K562 (cell line): Measurements from ENCODE around the gene ATP6V1G1. TPM values are rescaled to one million over a fixed set of nuclear protein-coding genes. Genes with fewer than 3 reads are reported as not detected.

Experiments used
- ARNT ChIP-seq, 2 experiments: fragments of 450-650 bp; IDR thresholded peaks; 2 replicates each; pipeline ENCODE4 v1.6.1; 2016; ENCODE audit warnings: mild to moderate bottlenecking in 1 of 2
- HEY1 ChIP-seq: fragments of 250-450 bp; sonication (Bioruptor Pico); IDR thresholded peaks from 2 replicates; pipeline ENCODE4 v1.5.0; 2020; ENCODE audit warnings: mild to moderate bottlenecking, moderate library complexity, borderline replicate concordance
- MIER1 ChIP-seq: fragments of 450-650 bp; IDR thresholded peaks from 2 replicates; pipeline ENCODE4 v1.6.1; 2016; ENCODE audit warnings: antibody characterized with exemption, mild to moderate bottlenecking, low read depth
- PHB2 ChIP-seq: fragments of 450-650 bp; IDR thresholded peaks from 2 replicates; pipeline ENCODE4 v1.6.1; 2017; ENCODE audit warnings: low read depth
- SIN3A ChIP-seq, 2 experiments: fragments of 150-350 bp in 1 of 2; IDR thresholded peaks; 2 replicates each; pipeline ENCODE4 v1.6.1; 2011 to 2016; ENCODE audit warnings: borderline replicate concordance in 2 of 2, low read depth in 2 of 2, low read length in 2 of 2, mild to moderate bottlenecking in 2 of 2, moderate library complexity in 2 of 2; ENCODE audit not compliant: control insufficient read depth in 1 of 2
- SMARCA4 ChIP-seq: fragments of 450-650 bp; IDR thresholded peaks from 2 replicates; pipeline ENCODE4 v1.6.1; 2016
- SREBF1 ChIP-seq: fragments of 150-350 bp; IDR thresholded peaks from 2 replicates; pipeline ENCODE4 v1.6.1; 2014; ENCODE audit warnings: antibody characterized with exemption, low read depth, low read length, borderline replicate concordance
- TGIF2 ChIP-seq: sonication (generic); formaldehyde crosslinking; IDR thresholded peaks from 2 replicates; pipeline ENCODE4 v1.8.1; 2022; ENCODE audit warnings: mild to moderate bottlenecking, missing genetic modification reagents, moderate library complexity
- ZNF165 ChIP-seq: fragments of 250-450 bp; sonication (Bioruptor Pico); IDR thresholded peaks from 2 replicates; pipeline ENCODE4 v1.4.0; 2020; ENCODE audit warnings: borderline replicate concordance
- ZNF232 ChIP-seq: sonication (generic); formaldehyde crosslinking; IDR thresholded peaks from 2 replicates; pipeline ENCODE4 v1.8.0; 2022; ENCODE audit warnings: mild to moderate bottlenecking, missing genetic modification reagents
- polyA plus RNA-seq, 8 experiments: library from polyadenylated mRNA; depleted of rRNA in 4 of 8; stranded (reverse) in 5 of 8; unstranded in 3 of 8; fragments of >200 nt; fragmentation: Nextera tagmentation in 2 of 8; fragmentation: Illumina TruSeq in 1 of 8; extraction: Ambion mirVana in 2 of 8; extraction: Trizol in 1 of 8; gene quantifications; 2 replicates each; pipeline versions ENCODE4 v1.2.1 to v1.2.3, GENCODE V29; 2011 to 2014; ENCODE audit warnings: inconsistent platforms in 1 of 8, missing spikeins in 1 of 8
- total RNA-seq, 7 experiments: library from RNA; depleted of rRNA in 6 of 7; stranded (reverse); fragments of >200 nt in 6 of 7; fragmentation: Illumina TruSeq in 2 of 7; extraction: Trizol in 2 of 7; gene quantifications; 2 replicates each; pipeline versions ENCODE4 v1.2.1 to v1.2.3, GENCODE V29; 2011 to 2021; ENCODE audit warnings: low replicate concordance in 1 of 7
- TF ChIP-seq, protein P1 (sequence below), 2 experiments: fragments of 450-650 bp; IDR thresholded peaks; 2 replicates each; pipeline ENCODE4 v1.6.1; 2016; ENCODE audit warnings: mild to moderate bottlenecking in 2 of 2, borderline replicate concordance in 1 of 2, low read depth in 1 of 2, moderate library complexity in 1 of 2
- TF ChIP-seq, protein P2 (sequence below): sonication (generic); formaldehyde crosslinking; IDR thresholded peaks from 2 replicates; pipeline ENCODE4 v1.8.0; 2022; ENCODE audit warnings: mild to moderate bottlenecking, missing genetic modification reagents
- TF ChIP-seq, protein P3 (sequence below): fragments of 450-650 bp; formaldehyde crosslinking; IDR thresholded peaks from 2 replicates; pipeline ENCODE4 v1.4.0; 2020; ENCODE audit warnings: mild to moderate bottlenecking, mixed read lengths
- TF ChIP-seq, protein P4 (sequence below): fragments of 250-450 bp; sonication (Bioruptor Pico); IDR thresholded peaks from 2 replicates; pipeline ENCODE4 v1.5.0; 2022; ENCODE audit warnings: mild to moderate bottlenecking

Gene ATP6V1G1
- total and polyA plus RNA-seq, 9 of the 15 experiments (the other 6 are each of a cell fraction or from before 2014, with no cell fraction given), result 88.4 to 492 (median 193) TPM

DNA sequence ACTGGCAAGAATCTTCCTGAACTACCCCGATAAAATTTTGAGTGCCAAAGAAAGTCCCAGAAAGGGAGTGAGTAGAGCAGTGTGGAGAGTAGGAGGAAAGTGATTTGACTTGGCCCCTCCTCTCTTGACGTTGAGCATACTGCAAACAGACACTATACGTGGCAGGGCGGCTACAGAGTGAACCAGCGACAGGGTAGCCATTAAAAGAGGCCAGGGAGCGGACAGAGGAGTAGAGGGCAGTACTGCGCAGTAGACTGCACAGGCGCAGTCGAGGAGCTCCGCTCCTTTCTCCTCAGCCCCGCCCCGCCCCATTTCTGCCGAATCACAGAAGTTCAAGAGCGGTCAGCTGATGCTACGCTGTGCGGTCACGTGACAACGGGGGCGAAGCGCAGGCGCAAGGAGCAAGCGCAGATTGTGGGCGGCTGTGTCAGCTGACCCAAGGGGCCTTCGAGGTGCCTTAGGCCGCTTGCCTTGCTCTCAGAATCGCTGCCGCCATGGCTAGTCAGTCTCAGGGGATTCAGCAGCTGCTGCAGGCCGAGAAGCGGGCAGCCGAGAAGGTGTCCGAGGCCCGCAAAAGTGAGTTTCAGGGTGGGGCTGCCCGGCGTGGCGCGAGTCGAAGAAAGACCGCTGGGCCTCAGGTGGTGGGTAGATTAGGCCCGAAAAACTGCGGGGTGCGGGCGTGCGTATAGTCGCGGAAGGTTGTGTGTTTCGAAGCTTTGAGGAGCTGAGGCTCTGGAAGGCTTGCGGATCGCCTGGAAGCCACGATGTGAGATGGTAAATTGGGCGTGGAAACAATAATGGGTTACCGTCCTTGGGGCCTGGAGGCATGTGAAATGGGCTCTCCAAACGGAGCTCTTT lies at the start of gene ATP6V1G1 (continued):
- TF ChIP-seq, protein P1, sequence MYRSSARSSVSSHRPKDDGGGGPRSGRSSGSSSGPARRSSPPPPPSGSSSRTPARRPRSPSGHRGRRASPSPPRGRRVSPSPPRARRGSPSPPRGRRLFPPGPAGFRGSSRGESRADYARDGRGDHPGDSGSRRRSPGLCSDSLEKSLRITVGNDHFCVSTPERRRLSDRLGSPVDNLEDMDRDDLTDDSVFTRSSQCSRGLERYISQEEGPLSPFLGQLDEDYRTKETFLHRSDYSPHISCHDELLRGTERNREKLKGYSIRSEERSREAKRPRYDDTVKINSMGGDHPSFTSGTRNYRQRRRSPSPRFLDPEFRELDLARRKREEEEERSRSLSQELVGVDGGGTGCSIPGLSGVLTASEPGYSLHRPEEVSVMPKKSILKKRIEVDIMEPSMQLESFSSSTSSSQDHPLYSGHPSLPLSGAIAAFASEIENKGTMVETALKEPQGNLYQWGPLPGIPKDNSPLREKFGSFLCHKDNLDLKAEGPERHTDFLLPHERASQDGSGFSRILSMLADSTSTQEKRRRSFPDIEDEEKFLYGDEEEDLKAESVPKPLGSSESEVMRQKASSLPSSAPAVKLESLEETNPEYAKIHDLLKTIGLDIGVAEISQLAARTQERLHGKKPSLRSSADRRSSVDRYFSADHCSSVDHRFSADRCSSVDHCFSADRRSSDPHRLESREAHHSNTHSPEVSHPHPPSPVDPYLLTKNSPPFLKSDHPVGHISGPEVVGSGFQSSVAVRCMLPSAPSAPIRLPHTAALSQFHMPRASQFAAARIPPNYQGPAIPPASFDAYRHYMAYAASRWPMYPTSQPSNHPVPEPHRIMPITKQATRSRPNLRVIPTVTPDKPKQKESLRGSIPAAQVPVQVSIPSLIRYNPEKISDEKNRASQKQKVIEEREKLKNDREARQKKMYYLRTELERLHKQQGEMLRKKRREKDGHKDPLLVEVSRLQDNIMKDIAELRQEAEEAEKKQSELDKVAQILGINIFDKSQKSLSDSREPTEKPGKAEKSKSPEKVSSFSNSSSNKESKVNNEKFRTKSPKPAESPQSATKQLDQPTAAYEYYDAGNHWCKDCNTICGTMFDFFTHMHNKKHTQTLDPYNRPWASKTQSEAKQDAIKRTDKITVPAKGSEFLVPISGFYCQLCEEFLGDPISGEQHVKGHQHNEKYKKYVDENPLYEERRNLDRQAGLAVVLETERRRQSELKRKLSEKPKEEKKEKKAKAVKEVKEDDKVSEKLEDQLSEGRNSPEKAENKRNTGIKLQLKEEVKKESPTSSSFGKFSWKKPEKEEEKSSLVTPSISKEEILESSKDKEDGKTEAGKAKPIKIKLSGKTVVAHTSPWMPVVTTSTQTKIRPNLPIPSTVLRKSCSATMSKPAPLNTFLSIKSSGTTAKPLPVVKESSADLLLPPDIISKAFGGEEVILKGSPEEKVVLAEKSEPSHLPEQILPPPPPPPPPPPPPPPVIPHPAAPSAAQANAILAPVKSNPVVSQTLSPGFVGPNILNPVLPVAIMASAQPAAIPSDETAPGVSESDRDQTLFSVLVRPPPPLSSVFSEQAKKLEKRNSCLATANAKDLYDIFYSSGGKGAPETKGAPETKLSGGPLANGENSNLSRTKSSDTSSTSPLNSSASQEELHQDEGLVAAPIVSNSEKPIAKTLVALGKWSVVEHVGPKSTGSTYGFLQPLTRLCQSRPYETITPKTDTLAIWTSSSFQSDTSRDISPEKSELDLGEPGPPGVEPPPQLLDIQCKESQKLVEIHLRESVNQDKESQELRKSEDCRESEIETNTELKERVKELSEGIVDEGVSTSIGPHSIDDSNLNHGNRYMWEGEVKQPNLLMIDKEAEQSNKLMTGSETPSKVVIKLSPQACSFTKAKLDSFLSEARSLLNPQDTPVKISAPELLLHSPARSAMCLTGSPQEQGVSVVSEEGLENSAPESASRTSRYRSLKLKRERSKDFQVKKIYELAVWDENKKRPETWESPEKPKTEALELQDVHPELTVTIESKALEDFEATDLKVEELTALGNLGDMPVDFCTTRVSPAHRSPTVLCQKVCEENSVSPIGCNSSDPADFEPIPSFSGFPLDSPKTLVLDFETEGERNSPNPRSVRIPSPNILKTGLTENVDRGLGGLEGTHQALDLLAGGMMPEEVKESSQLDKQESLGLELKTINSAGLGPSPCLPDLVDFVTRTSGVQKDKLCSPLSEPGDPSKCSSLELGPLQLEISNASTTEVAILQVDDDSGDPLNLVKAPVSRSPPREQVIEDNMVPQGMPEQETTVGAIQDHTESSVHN (IDR thresholded peaks at IDR 0.05; ENCODE audit: borderline replicate concordance in 1 of 2, low read depth in 1 of 2), result 0 out of 4 replicates have a peak, but pooled peaks of 1 of the 2 experiments have one; percentile 7
- TF ChIP-seq, protein P2, sequence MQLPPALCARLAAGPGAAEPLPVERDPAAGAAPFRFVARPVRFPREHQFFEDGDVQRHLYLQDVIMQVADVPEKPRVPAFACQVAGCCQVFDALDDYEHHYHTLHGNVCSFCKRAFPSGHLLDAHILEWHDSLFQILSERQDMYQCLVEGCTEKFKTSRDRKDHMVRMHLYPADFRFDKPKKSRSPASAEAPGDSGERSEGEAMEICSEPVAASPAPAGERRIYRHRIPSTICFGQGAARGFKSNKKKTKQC (CRISPR knock-in tag), result no peak
- TF ChIP-seq ZNF232 (no peak), HEY1 (no peak), TGIF2 (CRISPR knock-in tag) (no peak), PHB2 (no peak), ARNT (IDR thresholded peaks at IDR 0.05) (no peak; a peak in 1 of 4 replicates), ZNF165 (CRISPR knock-in tag) (no peak), MIER1 (no peak), SMARCA4 (no peak), SREBF1 (peak; percentile 71; the same call in 1 of the 2 replicates), SIN3A (IDR thresholded peaks at IDR 0.05; ENCODE audit: borderline replicate concordance in 2 of 2, control insufficient read depth in 1 of 2, low read depth in 2 of 2, low read length in 2 of 2) (peak; percentile 90 to 96; a peak in 3 of 4 replicates)
- TF ChIP-seq, protein P3, sequence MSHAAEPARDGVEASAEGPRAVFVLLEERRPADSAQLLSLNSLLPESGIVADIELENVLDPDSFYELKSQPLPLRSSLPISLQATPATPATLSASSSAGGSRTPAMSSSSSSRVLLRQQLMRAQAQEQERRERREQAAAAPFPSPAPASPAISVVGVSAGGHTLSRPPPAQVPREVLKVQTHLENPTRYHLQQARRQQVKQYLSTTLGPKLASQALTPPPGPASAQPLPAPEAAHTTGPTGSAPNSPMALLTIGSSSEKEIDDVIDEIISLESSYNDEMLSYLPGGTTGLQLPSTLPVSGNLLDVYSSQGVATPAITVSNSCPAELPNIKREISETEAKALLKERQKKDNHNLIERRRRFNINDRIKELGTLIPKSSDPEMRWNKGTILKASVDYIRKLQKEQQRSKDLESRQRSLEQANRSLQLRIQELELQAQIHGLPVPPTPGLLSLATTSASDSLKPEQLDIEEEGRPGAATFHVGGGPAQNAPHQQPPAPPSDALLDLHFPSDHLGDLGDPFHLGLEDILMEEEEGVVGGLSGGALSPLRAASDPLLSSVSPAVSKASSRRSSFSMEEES (CRISPR knock-in tag), result peak; percentile 100
- TF ChIP-seq, protein P4, sequence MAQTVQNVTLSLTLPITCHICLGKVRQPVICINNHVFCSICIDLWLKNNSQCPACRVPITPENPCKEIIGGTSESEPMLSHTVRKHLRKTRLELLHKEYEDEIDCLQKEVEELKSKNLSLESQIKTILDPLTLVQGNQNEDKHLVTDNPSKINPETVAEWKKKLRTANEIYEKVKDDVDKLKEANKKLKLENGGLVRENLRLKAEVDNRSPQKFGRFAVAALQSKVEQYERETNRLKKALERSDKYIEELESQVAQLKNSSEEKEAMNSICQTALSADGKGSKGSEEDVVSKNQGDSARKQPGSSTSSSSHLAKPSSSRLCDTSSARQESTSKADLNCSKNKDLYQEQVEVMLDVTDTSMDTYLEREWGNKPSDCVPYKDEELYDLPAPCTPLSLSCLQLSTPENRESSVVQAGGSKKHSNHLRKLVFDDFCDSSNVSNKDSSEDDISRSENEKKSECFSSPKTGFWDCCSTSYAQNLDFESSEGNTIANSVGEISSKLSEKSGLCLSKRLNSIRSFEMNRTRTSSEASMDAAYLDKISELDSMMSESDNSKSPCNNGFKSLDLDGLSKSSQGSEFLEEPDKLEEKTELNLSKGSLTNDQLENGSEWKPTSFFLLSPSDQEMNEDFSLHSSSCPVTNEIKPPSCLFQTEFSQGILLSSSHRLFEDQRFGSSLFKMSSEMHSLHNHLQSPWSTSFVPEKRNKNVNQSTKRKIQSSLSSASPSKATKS (CRISPR knock-in tag), result no peak
